Measurements from ENCODE around the gene RAB25.

GRCh38 chr1:156100205-156100995 is 39.4 kb downstream of the RAB25 start:
- no peak for TF ChIP-seq CEBPB (IDR thresholded peaks at IDR 0.05)
- TF ChIP-seq PHF8 (IDR thresholded peaks at IDR 0.05; ENCODE audit: borderline replicate concordance, low read depth) = no peak
- TF ChIP-seq JUN (IDR thresholded peaks at IDR 0.05) = no peak
- TF ChIP-seq CTCF (IDR thresholded peaks at IDR 0.05) = no peak
- TF ChIP-seq POLR2A (IDR thresholded peaks at IDR 0.05; ENCODE audit: low read length) = no peak
- TF ChIP-seq MYC (IDR thresholded peaks at IDR 0.05; ENCODE audit: borderline replicate concordance, low read length) = no peak
- TF ChIP-seq RNF2 (IDR thresholded peaks at IDR 0.05; ENCODE audit: borderline replicate concordance, low read depth) = no peak
- no peak for TF ChIP-seq REST (IDR thresholded peaks at IDR 0.05)
